Dermis microvascular lymphatic vessel endothelial cell (primary cell): ENCODE measurements around the gene CDKN2D. TPM values are rescaled to one million over a fixed set of nuclear protein-coding genes. Genes with fewer than 3 reads are reported as not detected.
A peak's percentile ranks its signal among the peaks of the same experiment; 100 is the strongest.

Source experiments
- DNase-seq, 2 donors: peaks; one replicate each; pipeline versions ENCODE4 v3.0.0 to v3.0.0-alpha.2; 2010; ENCODE audit warnings: low read depth in 2 of 2
- total RNA-seq: library from RNA; depleted of rRNA; stranded (reverse); fragments of >200 nt; gene quantifications from 2 replicates; pipeline ENCODE4 v1.2.1, GENCODE V29; 2014

The CDKN2D gene
- total RNA-seq, 1 donor from 2014 or later: 4.9 TPM

- no peak for DNase-seq
Measured at GRCh38 chr19:10520652-10521318, 48.0 kb downstream of the CDKN2D start.

- no peak for DNase-seq
Measured at GRCh38 chr19:10519421-10519820, 49.4 kb downstream of the CDKN2D start.

GRCh38 chr19:10518444-10519361 lies 50.1 kb downstream of the CDKN2D start:
- no peak for DNase-seq

DNA sequence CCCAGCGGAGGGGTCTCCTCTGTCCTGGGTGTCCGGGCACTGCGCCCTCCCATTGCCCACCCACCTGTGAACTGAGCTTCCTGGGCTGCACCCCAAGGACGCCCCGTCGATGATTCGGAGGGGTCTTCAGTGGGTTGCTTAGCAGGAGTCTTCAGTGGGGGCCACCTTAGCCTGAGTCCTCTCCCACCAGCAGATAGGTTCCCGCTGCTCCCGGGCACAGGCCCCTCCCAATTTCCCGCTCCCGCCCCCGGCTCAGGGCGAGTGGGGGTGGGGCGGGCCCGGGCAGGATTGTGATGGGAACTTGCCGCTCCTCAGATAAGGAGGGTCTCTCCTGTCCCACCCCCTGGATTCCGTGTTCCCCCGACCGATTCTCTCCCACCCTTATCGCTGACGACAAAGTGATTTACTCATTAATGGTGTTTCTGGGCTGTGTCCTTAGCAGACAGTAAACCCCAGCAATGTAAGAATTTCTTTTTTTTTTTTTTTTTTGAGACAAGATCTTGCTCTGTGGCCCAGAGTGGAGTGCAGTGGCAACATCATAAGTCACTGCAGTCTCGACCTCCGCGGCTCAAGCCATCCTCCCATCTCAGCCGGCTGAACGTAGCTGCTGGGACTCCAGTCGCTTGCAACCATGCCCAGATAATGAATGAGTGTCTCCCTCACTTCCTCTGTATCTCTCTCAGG lies 50.9 kb downstream of the CDKN2D start:
- no peak for DNase-seq

- peak in 1 of 2 donors; percentile 21 for DNase-seq
Measured at GRCh38 chr19:10517361-10517759, 51.4 kb downstream of the CDKN2D start, which contains the start of gene S1PR5. Gene S1PR5, minus strand, starts transcription at chr19:10517447. Its CDS starts 2,436 bp downstream, at chr19:10515011.

- no peak for DNase-seq
Measured at GRCh38 chr19:10516671-10517286, 52.0 kb downstream of the CDKN2D start.

Other genes starting within 250 kb of the CDKN2D start
- gene RAVER1, start 235.4 kb downstream of the CDKN2D start, total RNA-seq: 5.4 and 8.3 TPM in 2 replicates
- 6.2 and 8.7 TPM in 2 replicates for gene ICAM3, start 229.4 kb downstream of the CDKN2D start, total RNA-seq
- gene TYK2, start 188.4 kb downstream of the CDKN2D start, total RNA-seq: 57.0 and 66.2 TPM in 2 replicates
- 219 and 250 TPM in 2 replicates for gene CDC37, start 165.4 kb downstream of the CDKN2D start, total RNA-seq
- 1.3 and 3.7 TPM in 2 replicates for gene PDE4A, start 148.4 kb downstream of the CDKN2D start, total RNA-seq
- 72.1 and 95.3 TPM in 2 replicates for gene KEAP1, start 65.6 kb downstream of the CDKN2D start, total RNA-seq
- gene S1PR5, start 51.5 kb downstream of the CDKN2D start, total RNA-seq: 0.13 TPM in 1 of 2 replicates, not detected in the other
- gene ATG4D, start 25.1 kb downstream of the CDKN2D start, total RNA-seq: 7.8 and 9.0 TPM in 2 replicates
- gene KRI1, start 3.0 kb downstream of the CDKN2D start, total RNA-seq: 6.2 and 10.6 TPM in 2 replicates
- gene AP1M2, start 18.3 kb upstream of the CDKN2D start, total RNA-seq: not detected in 2 replicates
- 43.6 and 96.3 TPM in 2 replicates for gene SLC44A2, start 56.6 kb upstream of the CDKN2D start, total RNA-seq
- 94.7 and 98.0 TPM in 2 replicates for gene ILF3, start 85.4 kb upstream of the CDKN2D start, total RNA-seq
- gene QTRT1, start 132.5 kb upstream of the CDKN2D start, total RNA-seq: 23.3 and 29.7 TPM in 2 replicates
- 77.4 and 107 TPM in 2 replicates for gene DNM2, start 149.1 kb upstream of the CDKN2D start, total RNA-seq